HFF-Myc (cell line): ENCODE results near the gene GRID1.

Experiments used
- DNase-seq: peaks from one replicate; pipeline ENCODE4 v3.0.0-alpha.2; 2011; ENCODE audit warnings: low read depth; ENCODE audit errors: extremely low read depth
- H3K4me3 ChIP-seq: replicated peaks from 2 replicates; pipeline ENCODE4 v1.5.1; 2011; ENCODE audit warnings: low read depth, mild to moderate bottlenecking, control low read depth, low read length
- TF ChIP-seq, protein P1 (sequence below): IDR thresholded peaks from 2 replicates; pipeline ENCODE4 v1.5.1; 2012; ENCODE audit warnings: mild to moderate bottlenecking, low read depth, low read length, control low read depth; ENCODE audit errors: missing control alignments

The GRID1 gene

DNA sequence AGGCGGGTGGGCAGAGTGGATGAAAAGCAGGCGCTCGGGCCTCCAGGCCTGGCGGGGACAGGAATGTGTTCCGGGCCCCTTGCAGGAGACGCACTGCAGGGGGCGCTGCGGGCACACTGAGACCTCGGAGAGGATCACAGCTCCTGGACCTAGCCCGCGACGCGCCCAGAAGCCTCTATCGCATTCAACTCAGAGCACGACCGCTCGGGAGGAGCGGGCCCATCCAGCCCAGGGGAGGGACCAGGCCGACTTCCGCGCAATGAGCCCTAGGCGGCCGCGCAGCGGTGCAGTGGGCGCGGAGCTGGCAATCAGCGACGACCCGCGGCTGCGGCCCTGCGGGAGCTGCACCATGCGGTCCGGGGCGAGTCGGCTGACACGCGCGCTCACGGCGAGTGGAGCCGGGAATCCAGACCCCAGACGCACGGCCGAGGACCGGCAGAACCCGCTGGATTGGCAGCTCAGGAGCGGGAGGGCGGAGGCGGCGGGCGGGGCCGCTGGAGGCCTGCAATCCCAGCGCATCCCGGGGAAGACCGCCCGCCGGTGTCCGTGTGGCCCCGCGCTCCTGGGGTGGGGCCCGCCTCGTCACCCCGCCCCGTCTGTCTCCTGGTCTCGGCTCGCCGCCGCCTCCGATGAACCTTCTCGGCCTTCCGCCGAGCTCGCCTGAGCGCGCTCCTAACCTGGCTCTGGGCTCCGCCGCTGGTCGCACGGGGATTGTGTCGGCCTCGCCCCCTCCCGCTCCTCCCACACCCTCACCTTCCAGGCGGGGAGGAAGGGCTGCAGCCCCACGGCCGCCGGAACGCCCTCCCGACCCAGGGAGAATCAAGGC is 33.5 kb upstream of the GRID1 start:
- peak; percentile 79 for DNase-seq
- TF ChIP-seq, protein P1, sequence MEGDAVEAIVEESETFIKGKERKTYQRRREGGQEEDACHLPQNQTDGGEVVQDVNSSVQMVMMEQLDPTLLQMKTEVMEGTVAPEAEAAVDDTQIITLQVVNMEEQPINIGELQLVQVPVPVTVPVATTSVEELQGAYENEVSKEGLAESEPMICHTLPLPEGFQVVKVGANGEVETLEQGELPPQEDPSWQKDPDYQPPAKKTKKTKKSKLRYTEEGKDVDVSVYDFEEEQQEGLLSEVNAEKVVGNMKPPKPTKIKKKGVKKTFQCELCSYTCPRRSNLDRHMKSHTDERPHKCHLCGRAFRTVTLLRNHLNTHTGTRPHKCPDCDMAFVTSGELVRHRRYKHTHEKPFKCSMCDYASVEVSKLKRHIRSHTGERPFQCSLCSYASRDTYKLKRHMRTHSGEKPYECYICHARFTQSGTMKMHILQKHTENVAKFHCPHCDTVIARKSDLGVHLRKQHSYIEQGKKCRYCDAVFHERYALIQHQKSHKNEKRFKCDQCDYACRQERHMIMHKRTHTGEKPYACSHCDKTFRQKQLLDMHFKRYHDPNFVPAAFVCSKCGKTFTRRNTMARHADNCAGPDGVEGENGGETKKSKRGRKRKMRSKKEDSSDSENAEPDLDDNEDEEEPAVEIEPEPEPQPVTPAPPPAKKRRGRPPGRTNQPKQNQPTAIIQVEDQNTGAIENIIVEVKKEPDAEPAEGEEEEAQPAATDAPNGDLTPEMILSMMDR: peak; percentile 86

DNA sequence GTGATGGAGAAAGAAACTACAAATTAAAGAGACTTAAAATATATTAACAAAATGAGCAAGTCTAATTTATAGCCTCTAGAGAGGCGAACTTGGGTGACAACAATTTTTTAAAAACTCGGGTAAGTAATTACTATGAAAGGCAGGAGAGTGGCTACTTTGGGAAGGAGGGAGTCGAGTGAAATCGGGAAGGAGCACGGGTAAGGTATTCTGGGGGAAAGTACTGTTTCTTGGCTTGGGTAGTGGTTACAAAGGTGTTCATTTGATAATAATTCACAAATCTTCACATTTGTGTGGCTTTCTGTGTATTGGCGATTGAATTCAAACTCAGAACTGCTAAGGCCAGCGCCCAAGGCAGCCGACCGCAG is 32.9 kb upstream of the GRID1 start:
- TF ChIP-seq, protein P1: no peak
- H3K4me3 ChIP-seq: peak overlapping the region; percentile 52; the same call in 1 of the 2 replicates
- no peak for DNase-seq

More for the DNA sequence above, 33.5 kb upstream of the GRID1 start:
- peak overlapping the region; percentile 52 for H3K4me3 ChIP-seq

DNA sequence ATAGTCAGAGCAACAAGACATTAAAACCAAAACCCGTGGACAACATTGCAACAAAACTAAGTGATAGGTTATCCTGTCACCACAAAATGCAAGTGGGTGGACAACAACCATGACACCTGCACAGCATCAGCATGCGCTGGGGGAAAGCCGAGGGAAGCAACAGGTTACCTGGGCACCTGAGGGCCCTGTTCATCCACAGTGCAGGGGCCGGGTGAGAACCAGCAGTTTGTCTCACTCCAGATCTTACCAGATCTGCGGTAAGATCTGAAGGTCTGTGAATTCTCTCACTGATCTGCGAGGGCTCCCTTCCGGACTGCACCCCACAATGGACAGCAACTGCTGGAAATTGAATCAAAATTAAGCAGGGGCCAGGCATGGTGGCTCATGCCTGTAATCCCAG is 30.5 kb upstream of the GRID1 start:
- DNase-seq: no peak
- H3K4me3 ChIP-seq: no peak overlapping the region
- TF ChIP-seq, protein P1: no peak

- DNase-seq: no peak
- TF ChIP-seq, protein P1: no peak
- H3K4me3 ChIP-seq: no peak overlapping the region
These were observed 27.4 kb upstream of the GRID1 start for GRCh38 chr10:86393862-86394455.

GRCh38 chr10:86393362-86393761 is 26.8 kb upstream of the GRID1 start:
- no peak overlapping the region for H3K4me3 ChIP-seq
- TF ChIP-seq, protein P1: no peak
- no peak for DNase-seq

DNA sequence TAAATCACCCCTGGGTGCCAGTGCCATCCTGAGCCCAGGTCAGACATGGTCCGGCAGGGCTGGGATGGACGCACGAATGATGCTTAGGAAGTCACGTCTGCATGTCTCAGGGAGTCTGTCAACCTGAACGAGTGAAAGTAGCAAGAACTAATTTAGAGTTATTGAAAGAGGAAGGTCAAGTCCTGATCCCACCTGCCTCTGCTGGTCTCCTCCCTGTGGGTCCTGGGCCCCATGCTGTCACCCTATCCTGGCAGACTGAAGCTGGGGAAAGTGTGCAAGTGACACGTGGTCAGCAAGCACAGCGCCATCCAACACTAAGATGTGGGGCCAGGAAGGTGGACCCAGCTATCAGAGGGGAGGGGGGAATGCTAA is 26.1 kb upstream of the GRID1 start:
- no peak overlapping the region for H3K4me3 ChIP-seq
- no peak for DNase-seq
- TF ChIP-seq, protein P1: no peak
